HepG2 (cell line): ENCODE data around the gene PSMD1. TPM values are rescaled to one million over a fixed set of nuclear protein-coding genes. Genes with fewer than 3 reads are reported as not detected.

Source experiments
- ATAC-seq: fragments of 200-7000 bp; cut with Tn5 transposase; 3 replicates; pipeline ENCODE4 v1.9.1; 2020; ENCODE audit warnings: mild to moderate bottlenecking, moderate library complexity
- BruUV-seq: library from RNA; stranded (reverse); fragments of 400-500 nt; replicated peaks from 2 replicates; lab custom pipeline; 2021; lab: Mats Ljungman, UMichigan
- CTCF ChIA-PET: fragments of 300-600 bp; formaldehyde crosslinking; extraction: SDS; loops from one replicate; lab custom pipeline; 2021; ENCODE audit warnings: low total read pairs, inconsistent platforms, low intra/inter-chr PET ratio; lab: Yijun Ruan, JAX
- POLR2A ChIA-PET: fragments of 350-600 bp; sonication (Branson Sonifier 250); formaldehyde crosslinking; loops from one replicate; lab custom pipeline; 2020; ENCODE audit warnings: antibody characterized with exemption, inconsistent platforms; lab: Yijun Ruan, JAX
- DNase-seq: peaks from one replicate; pipeline ENCODE4 v3.0.0-alpha.2; 2015; ENCODE audit warnings: low spot score
- FAIRE-seq: peaks from 3 replicates; lab custom pipeline; 2011; peaks lifted over from hg19 to GRCh38; lab: Jason Lieb, UNC
- H2AFZ ChIP-seq: one replicate; pipeline ENCODE4 v1.6.1; 2011; ENCODE audit warnings: low read length, inconsistent platforms
- H3K27ac ChIP-seq: fragments of 300-600 bp; 3 replicates; pipeline ENCODE4 v1.8.0; 2011; ENCODE audit warnings: mixed run types, mild to moderate bottlenecking, mixed read lengths, low read length, inconsistent platforms; ENCODE audit not compliant: insufficient read depth; ENCODE audit errors: extremely low read length
- H3K27me3 ChIP-seq, 2 experiments: fragments of 200-600 bp in 1 of 2; 2 replicates in 1 of 2; 3 replicates in 1 of 2; pipeline versions ENCODE4 v1.6.0 to v1.8.0; 2011; ENCODE audit warnings: low read length in 2 of 2, mild to moderate bottlenecking in 2 of 2, moderate library complexity in 2 of 2, inconsistent platforms in 1 of 2; ENCODE audit not compliant: insufficient read depth in 2 of 2, control insufficient read depth in 1 of 2
- H3K36me3 ChIP-seq, 2 experiments: fragments of 200-600 bp in 1 of 2; replicated peaks in 1 of 2; 2 replicates in 1 of 2; 3 replicates in 1 of 2; pipeline versions ENCODE4 v1.5.1 to v1.8.0; 2011; ENCODE audit warnings: low read length in 2 of 2, inconsistent platforms in 1 of 2; ENCODE audit not compliant: insufficient read depth in 2 of 2, control insufficient read depth in 1 of 2
- H3K4me1 ChIP-seq: 2 replicates; pipeline ENCODE4 v1.5.1; 2012; ENCODE audit warnings: low read length, inconsistent platforms; ENCODE audit not compliant: insufficient read depth
- H3K4me2 ChIP-seq: 2 replicates; pipeline ENCODE4 v1.6.0; 2011; ENCODE audit warnings: low read depth, low read length, inconsistent platforms
- H3K4me3 ChIP-seq, 3 experiments: fragments of 200-600 bp in 1 of 3; sonication (generic), shearing (Covaris generic) in 1 of 3; replicated peaks in 1 of 3; 2 replicates each; pipeline ENCODE4 v1.5.1; 2011 to 2016; ENCODE audit warnings: low read length in 3 of 3, inconsistent platforms in 2 of 3, low read depth in 2 of 3, mild to moderate bottlenecking in 2 of 3, control low read depth in 1 of 3, mixed read lengths in 1 of 3; ENCODE audit not compliant: insufficient read depth in 1 of 3
- H3K79me2 ChIP-seq: one replicate; pipeline ENCODE4 v1.6.1; 2011; ENCODE audit warnings: low read length, inconsistent platforms; ENCODE audit not compliant: insufficient read depth
- H3K9ac ChIP-seq: 2 replicates; pipeline ENCODE4 v1.6.0; 2011; ENCODE audit warnings: mild to moderate bottlenecking, low read depth, low read length, inconsistent platforms; ENCODE audit not compliant: insufficient read depth
- H3K9me3 ChIP-seq: 2 replicates; pipeline ENCODE4 v1.5.1; 2012; ENCODE audit warnings: mild to moderate bottlenecking, low read length
- H4K20me1 ChIP-seq: 2 replicates; pipeline ENCODE4 v1.6.0; 2011; ENCODE audit warnings: inconsistent platforms, mild to moderate bottlenecking, low read length, moderate library complexity; ENCODE audit not compliant: insufficient read depth
- ARNT ChIP-seq: fragments of 450-650 bp; IDR thresholded peaks from 2 replicates; pipeline ENCODE4 v1.6.1; 2017
- DNMT1 ChIP-seq: sonication (generic); formaldehyde crosslinking; IDR thresholded peaks from 2 replicates; pipeline ENCODE4 v1.5.1; 2020; ENCODE audit warnings: mild to moderate bottlenecking, missing genetic modification reagents
- GTF2F1 ChIP-seq: fragments of 150-350 bp; IDR thresholded peaks from 2 replicates; pipeline ENCODE4 v1.6.1; 2014; ENCODE audit warnings: low read length
- GZF1 ChIP-seq: sonication (generic); formaldehyde crosslinking; IDR thresholded peaks from 2 replicates; pipeline ENCODE4 v1.5.1; 2020; ENCODE audit warnings: mild to moderate bottlenecking, missing genetic modification reagents
- HIC2 ChIP-seq: sonication (generic); formaldehyde crosslinking; IDR thresholded peaks from 2 replicates; pipeline ENCODE4 v1.9.0; 2022; ENCODE audit warnings: low read depth, missing genetic modification reagents
- RFX5 ChIP-seq: IDR thresholded peaks from 2 replicates; pipeline ENCODE4 v1.6.1; 2011; ENCODE audit warnings: low read depth, low read length, improper control_type of control experiment
- SNRNP70 ChIP-seq: fragments of 200-400 bp; formaldehyde crosslinking; IDR thresholded peaks from 2 replicates; pipeline ENCODE4 v1.6.1; 2017; ENCODE audit warnings: mild to moderate bottlenecking, low read depth, low read length, moderate library complexity
- ZNF124 ChIP-seq: sonication (generic); formaldehyde crosslinking; IDR thresholded peaks from 2 replicates; pipeline ENCODE4 v1.4.0; 2020; ENCODE audit warnings: missing genetic modification reagents
- ZNF337 ChIP-seq: sonication (generic); formaldehyde crosslinking; IDR thresholded peaks from 2 replicates; pipeline ENCODE4 v1.5.1; 2020; ENCODE audit warnings: missing genetic modification reagents, low read depth, mild to moderate bottlenecking, borderline replicate concordance
- ZNF512B ChIP-seq: sonication (generic); formaldehyde crosslinking; IDR thresholded peaks from 2 replicates; pipeline ENCODE4 v1.5.1; 2020; ENCODE audit warnings: missing genetic modification reagents, mild to moderate bottlenecking, borderline replicate concordance
- WGBS: methylation state at CpG from one replicate; pipeline ENCODE4 v1.1.6; 2017; ENCODE audit warnings: low lambda C conversion rate; 5-methylcytosine and 5-hydroxymethylcytosine counted together
- in situ Hi-C: cut with HindIII; loops from 2 replicates; pipeline ENCODE4 v1.10.0; 2017; ENCODE audit warnings: low pct_unique_long_range_greater_than_20kb; ENCODE audit not compliant: extremely low pct_ligation_motif_present
- intact Hi-C: fragments of 100-400 bp; cut with micrococcal nuclease; formaldehyde crosslinking; loops from one replicate; pipeline ENCODE4 v1.10.0; 2022; ENCODE audit not compliant: unreplicated experiment
- polyA plus RNA-seq, 8 experiments: library from polyadenylated mRNA; depleted of rRNA in 3 of 8; stranded (reverse) in 7 of 8; unstranded in 1 of 8; fragments of >200 nt; fragmentation: Illumina TruSeq in 4 of 8; extraction: Trizol in 4 of 8; gene quantifications; 2 replicates each; pipeline versions ENCODE4 v1.2.1 to v1.2.3, GENCODE V29; 2011 to 2016; ENCODE audit warnings: low read depth in 4 of 8, missing spikeins in 1 of 8, mixed read lengths in 1 of 8; ENCODE audit not compliant: insufficient read depth in 1 of 8
- total RNA-seq, 5 experiments: library from RNA; depleted of rRNA; stranded (reverse); fragments of >200 nt; fragmentation: Illumina TruSeq; extraction: Trizol; gene quantifications; 2 replicates each; pipeline ENCODE4 v1.2.3, GENCODE V29; 2016; ENCODE audit warnings: low read depth in 1 of 5

The PSMD1 gene
- total and polyA plus RNA-seq, 2 of the 13 experiments (the other 11 are each of a cell fraction or from before 2014, with no cell fraction given), result 136 to 191 TPM

GRCh38 chr2:231088754-231089153, 32.1 kb downstream of the PSMD1 start:
- H3K36me3 ChIP-seq, result peaks cover 31 to 72% of the 10 kb centered on the region in 2 experiments
- no peaks in the 10 kb centered on the region for H3K79me2 ChIP-seq
- no peaks in the 10 kb centered on the region for H3K4me1 ChIP-seq
- no peak for ATAC-seq
- WGBS, result 96% methylated on average over 4 of the region's 4 CpGs
- TF ChIP-seq GTF2F1, result no peak
- TF ChIP-seq ZNF337 (CRISPR knock-in tag), result no peak
- no peaks in the 10 kb centered on the region for H3K27me3 ChIP-seq
- no peak for DNase-seq
- no peak overlapping the region for H3K27ac ChIP-seq
- in situ Hi-C loops, result no loop called here
- intact Hi-C loops, result no loop called here
- no peak overlapping the region for H3K4me3 ChIP-seq
- H4K20me1 ChIP-seq, result no peaks in the 10 kb centered on the region
- H3K4me2 ChIP-seq, result no peak overlapping the region
- H2AFZ ChIP-seq, result no peak overlapping the region
- BruUV-seq, result no TSS peak
- no peaks in the 10 kb centered on the region for H3K9me3 ChIP-seq
- ChIA-PET POLR2A (no interaction called here), CTCF (no interaction called here)
- no peak overlapping the region for H3K9ac ChIP-seq
- FAIRE-seq, result no peak

- in situ Hi-C loops, result no loop called here
Observed at GRCh38 chr2:231093933-231094332, 37.3 kb downstream of the PSMD1 start.

More at GRCh38 chr2:231093933-231094332, 37.3 kb downstream of the PSMD1 start:
- Histone ChIP-seq H3K9me3 (no peaks in the 10 kb centered on the region), H3K9ac (no peak overlapping the region), H3K4me2 (no peak overlapping the region), H3K27me3 (no peaks in the 10 kb centered on the region), H3K36me3 (peaks cover 12 to 60% of the 10 kb centered on the region in 2 experiments; a peak in 4 of 5 replicates), H3K79me2 (peaks cover 2% of the 10 kb centered on the region), H4K20me1 (no peaks in the 10 kb centered on the region), H3K4me3 (no peak overlapping the region), H3K27ac (no peak overlapping the region), H2AFZ (no peak overlapping the region), H3K4me1 (no peaks in the 10 kb centered on the region)
- no peak for DNase-seq
- BruUV-seq, result no TSS peak
- POLR2A ChIA-PET, result no interaction called here
- 97% methylated on average over 5 of the region's 5 CpGs for WGBS
- CTCF ChIA-PET, result no interaction called here
- TF ChIP-seq HIC2 (no peak), ZNF512B (CRISPR knock-in tag) (no peak), ZNF124 (CRISPR knock-in tag) (no peak), DNMT1 (no peak), SNRNP70 (no peak), GZF1 (CRISPR knock-in tag) (no peak), RFX5 (no peak), ARNT (no peak)
- no peak for ATAC-seq
- intact Hi-C loops, result no loop called here
- FAIRE-seq, result no peak
